ENCODE data around the gene CLC. TPM values are rescaled to one million over a fixed set of nuclear protein-coding genes. Genes with fewer than 3 reads are reported as not detected.
"Not testable (repeated sequence)": the region's sequence is repeated elsewhere in the genome, so short reads cannot be mapped to it uniquely, and the experiment has no call there.

CLC gene
- total and polyA plus RNA-seq, 11 donors: 0.15 to 8.2 (median 1.2) TPM; not detected in 8

GRCh38 chr19:39692166-39692565 is 45.7 kb downstream of the CLC start:
- no peak overlapping the region for H3K4me3 ChIP-seq
- intact Hi-C loops (cut with DNase I): no loop called here
- WGBS, 4 donors: 74 to 87% (median 78%) methylated on average over 3 of the region's 3 CpGs
- H3K4me1 ChIP-seq: no peaks in the 10 kb centered on the region
- H3K9me3 ChIP-seq: peaks cover 0 to 13% (median 0%) of the 10 kb centered on the region in 12 donors
- ATAC-seq (no peak), DNase-seq (no peak)
- peaks cover 0 to 8% (median 1%) of the 10 kb centered on the region in 9 donors for H3K27me3 ChIP-seq
- no peak overlapping the region for H3K27ac ChIP-seq
- TF ChIP-seq POLR2A (IDR thresholded peaks at IDR 0.05) (no peak), CTCF (IDR thresholded peaks at IDR 0.05) (no peak)
- no peaks in the 10 kb centered on the region for H3K36me3 ChIP-seq

GRCh38 chr19:39688637-39689036 is 49.2 kb downstream of the CLC start:
- H3K9me3 ChIP-seq: peaks cover 0 to 13% (median 0%) of the 10 kb centered on the region in 12 donors
- 35 to 50% (median 38%) methylated on average over 4 of the region's 4 CpGs for WGBS, 4 donors
- intact Hi-C loops (cut with DNase I); H3K36me3 ChIP-seq; H3K27me3 ChIP-seq; H3K4me1 ChIP-seq; ATAC-seq; H3K4me3 ChIP-seq; H3K27ac ChIP-seq; DNase-seq: not testable (repeated sequence)

GRCh38 chr19:39686739-39687138 is 51.1 kb downstream of the CLC start:
- WGBS, 4 donors: 56 to 65% (median 64%) methylated on average over 3 of the region's 3 CpGs
- no peak for ATAC-seq
- no peaks in the 10 kb centered on the region for H3K4me1 ChIP-seq
- intact Hi-C loops (cut with DNase I): no loop called here
- no peak for TF ChIP-seq POLR2A (IDR thresholded peaks at IDR 0.05)
- TF ChIP-seq CTCF (IDR thresholded peaks at IDR 0.05): no peak
- no peaks in the 10 kb centered on the region for H3K36me3 ChIP-seq
- H3K27me3 ChIP-seq: peaks cover 0 to 5% (median 0%) of the 10 kb centered on the region in 9 donors
- H3K9me3 ChIP-seq: peaks cover 0 to 13% (median 0%) of the 10 kb centered on the region in 12 donors
- no peak overlapping the region for H3K27ac ChIP-seq
- no peak for DNase-seq
- no peak overlapping the region for H3K4me3 ChIP-seq

- Histone ChIP-seq H3K36me3 (no peaks in the 10 kb centered on the region), H3K27me3 (peaks cover 0 to 5% (median 0%) of the 10 kb centered on the region in 9 donors), H3K4me1 (peaks cover 0 to 13% (median 3%) of the 10 kb centered on the region in 12 donors), H3K9me3 (peaks cover 0 to 6% (median 0%) of the 10 kb centered on the region in 12 donors), H3K27ac (no peak overlapping the region), H3K4me3 (no peak overlapping the region)
- ATAC-seq (no peak), DNase-seq (no peak)
- WGBS, 4 donors: 72 to 82% (median 77%) methylated on average over 5 of the region's 5 CpGs
- TF ChIP-seq POLR2A (IDR thresholded peaks at IDR 0.05) (no peak), CTCF (IDR thresholded peaks at IDR 0.05) (no peak)
- intact Hi-C loops (cut with DNase I): no loop called here
Measured at GRCh38 chr19:39684267-39684666, 53.6 kb downstream of the CLC start.

- Histone ChIP-seq H3K27me3 (no peaks in the 10 kb centered on the region), H3K9me3 (no peaks in the 10 kb centered on the region), H3K27ac (no peak overlapping the region), H3K4me1 (peaks cover 0 to 30% (median 13%) of the 10 kb centered on the region in 12 donors), H3K36me3 (no peaks in the 10 kb centered on the region), H3K4me3 (no peak overlapping the region)
- 83 to 89% (median 88%) methylated on average over 4 to 5 of the region's 5 CpGs for WGBS, 4 donors
- TF ChIP-seq CTCF (IDR thresholded peaks at IDR 0.05) (no peak), POLR2A (IDR thresholded peaks at IDR 0.05) (no peak)
- DNase-seq (no peak), ATAC-seq (no peak)
- intact Hi-C loops (cut with DNase I): no loop called here
Measured at GRCh38 chr19:39681416-39681815, 56.4 kb downstream of the CLC start.

Data from heart left ventricle (tissue), 16 donors.